Measurements from ENCODE around the gene FSIP1. TPM values are rescaled to one million over a fixed set of nuclear protein-coding genes. Genes with fewer than 3 reads are reported as not detected.

FSIP1 gene
- total and polyA plus RNA-seq, 9 of the 15 experiments (the other 6 are each of a cell fraction or from before 2014, with no cell fraction given) = 0.07 to 0.51 (median 0.29) TPM

- TF ChIP-seq, protein P1, sequence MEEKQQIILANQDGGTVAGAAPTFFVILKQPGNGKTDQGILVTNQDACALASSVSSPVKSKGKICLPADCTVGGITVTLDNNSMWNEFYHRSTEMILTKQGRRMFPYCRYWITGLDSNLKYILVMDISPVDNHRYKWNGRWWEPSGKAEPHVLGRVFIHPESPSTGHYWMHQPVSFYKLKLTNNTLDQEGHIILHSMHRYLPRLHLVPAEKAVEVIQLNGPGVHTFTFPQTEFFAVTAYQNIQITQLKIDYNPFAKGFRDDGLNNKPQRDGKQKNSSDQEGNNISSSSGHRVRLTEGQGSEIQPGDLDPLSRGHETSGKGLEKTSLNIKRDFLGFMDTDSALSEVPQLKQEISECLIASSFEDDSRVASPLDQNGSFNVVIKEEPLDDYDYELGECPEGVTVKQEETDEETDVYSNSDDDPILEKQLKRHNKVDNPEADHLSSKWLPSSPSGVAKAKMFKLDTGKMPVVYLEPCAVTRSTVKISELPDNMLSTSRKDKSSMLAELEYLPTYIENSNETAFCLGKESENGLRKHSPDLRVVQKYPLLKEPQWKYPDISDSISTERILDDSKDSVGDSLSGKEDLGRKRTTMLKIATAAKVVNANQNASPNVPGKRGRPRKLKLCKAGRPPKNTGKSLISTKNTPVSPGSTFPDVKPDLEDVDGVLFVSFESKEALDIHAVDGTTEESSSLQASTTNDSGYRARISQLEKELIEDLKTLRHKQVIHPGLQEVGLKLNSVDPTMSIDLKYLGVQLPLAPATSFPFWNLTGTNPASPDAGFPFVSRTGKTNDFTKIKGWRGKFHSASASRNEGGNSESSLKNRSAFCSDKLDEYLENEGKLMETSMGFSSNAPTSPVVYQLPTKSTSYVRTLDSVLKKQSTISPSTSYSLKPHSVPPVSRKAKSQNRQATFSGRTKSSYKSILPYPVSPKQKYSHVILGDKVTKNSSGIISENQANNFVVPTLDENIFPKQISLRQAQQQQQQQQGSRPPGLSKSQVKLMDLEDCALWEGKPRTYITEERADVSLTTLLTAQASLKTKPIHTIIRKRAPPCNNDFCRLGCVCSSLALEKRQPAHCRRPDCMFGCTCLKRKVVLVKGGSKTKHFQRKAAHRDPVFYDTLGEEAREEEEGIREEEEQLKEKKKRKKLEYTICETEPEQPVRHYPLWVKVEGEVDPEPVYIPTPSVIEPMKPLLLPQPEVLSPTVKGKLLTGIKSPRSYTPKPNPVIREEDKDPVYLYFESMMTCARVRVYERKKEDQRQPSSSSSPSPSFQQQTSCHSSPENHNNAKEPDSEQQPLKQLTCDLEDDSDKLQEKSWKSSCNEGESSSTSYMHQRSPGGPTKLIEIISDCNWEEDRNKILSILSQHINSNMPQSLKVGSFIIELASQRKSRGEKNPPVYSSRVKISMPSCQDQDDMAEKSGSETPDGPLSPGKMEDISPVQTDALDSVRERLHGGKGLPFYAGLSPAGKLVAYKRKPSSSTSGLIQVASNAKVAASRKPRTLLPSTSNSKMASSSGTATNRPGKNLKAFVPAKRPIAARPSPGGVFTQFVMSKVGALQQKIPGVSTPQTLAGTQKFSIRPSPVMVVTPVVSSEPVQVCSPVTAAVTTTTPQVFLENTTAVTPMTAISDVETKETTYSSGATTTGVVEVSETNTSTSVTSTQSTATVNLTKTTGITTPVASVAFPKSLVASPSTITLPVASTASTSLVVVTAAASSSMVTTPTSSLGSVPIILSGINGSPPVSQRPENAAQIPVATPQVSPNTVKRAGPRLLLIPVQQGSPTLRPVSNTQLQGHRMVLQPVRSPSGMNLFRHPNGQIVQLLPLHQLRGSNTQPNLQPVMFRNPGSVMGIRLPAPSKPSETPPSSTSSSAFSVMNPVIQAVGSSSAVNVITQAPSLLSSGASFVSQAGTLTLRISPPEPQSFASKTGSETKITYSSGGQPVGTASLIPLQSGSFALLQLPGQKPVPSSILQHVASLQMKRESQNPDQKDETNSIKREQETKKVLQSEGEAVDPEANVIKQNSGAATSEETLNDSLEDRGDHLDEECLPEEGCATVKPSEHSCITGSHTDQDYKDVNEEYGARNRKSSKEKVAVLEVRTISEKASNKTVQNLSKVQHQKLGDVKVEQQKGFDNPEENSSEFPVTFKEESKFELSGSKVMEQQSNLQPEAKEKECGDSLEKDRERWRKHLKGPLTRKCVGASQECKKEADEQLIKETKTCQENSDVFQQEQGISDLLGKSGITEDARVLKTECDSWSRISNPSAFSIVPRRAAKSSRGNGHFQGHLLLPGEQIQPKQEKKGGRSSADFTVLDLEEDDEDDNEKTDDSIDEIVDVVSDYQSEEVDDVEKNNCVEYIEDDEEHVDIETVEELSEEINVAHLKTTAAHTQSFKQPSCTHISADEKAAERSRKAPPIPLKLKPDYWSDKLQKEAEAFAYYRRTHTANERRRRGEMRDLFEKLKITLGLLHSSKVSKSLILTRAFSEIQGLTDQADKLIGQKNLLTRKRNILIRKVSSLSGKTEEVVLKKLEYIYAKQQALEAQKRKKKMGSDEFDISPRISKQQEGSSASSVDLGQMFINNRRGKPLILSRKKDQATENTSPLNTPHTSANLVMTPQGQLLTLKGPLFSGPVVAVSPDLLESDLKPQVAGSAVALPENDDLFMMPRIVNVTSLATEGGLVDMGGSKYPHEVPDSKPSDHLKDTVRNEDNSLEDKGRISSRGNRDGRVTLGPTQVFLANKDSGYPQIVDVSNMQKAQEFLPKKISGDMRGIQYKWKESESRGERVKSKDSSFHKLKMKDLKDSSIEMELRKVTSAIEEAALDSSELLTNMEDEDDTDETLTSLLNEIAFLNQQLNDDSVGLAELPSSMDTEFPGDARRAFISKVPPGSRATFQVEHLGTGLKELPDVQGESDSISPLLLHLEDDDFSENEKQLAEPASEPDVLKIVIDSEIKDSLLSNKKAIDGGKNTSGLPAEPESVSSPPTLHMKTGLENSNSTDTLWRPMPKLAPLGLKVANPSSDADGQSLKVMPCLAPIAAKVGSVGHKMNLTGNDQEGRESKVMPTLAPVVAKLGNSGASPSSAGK (IDR thresholded peaks at IDR 0.05) = no peak
- TF ChIP-seq, protein P2, sequence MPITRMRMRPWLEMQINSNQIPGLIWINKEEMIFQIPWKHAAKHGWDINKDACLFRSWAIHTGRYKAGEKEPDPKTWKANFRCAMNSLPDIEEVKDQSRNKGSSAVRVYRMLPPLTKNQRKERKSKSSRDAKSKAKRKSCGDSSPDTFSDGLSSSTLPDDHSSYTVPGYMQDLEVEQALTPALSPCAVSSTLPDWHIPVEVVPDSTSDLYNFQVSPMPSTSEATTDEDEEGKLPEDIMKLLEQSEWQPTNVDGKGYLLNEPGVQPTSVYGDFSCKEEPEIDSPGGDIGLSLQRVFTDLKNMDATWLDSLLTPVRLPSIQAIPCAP (CRISPR knock-in tag; IDR thresholded peaks at IDR 0.05; ENCODE audit: borderline replicate concordance) = no peak
- no peak for TF ChIP-seq ZMIZ1 (IDR thresholded peaks at IDR 0.05; ENCODE audit: low read depth in 2 of 2, low read length in 2 of 2)
These were observed 16.9 kb upstream of the FSIP1 start (continued) for GRCh38 chr15:39799552-39800011.

Measured in K562 (cell line).